ENCODE data around the gene FAM177B.

GRCh38 chr1:222769181-222769580 is 32.2 kb downstream of the FAM177B start:
- TF ChIP-seq POLR2A (IDR thresholded peaks at IDR 0.05; ENCODE audit: low read length) = no peak
- TF ChIP-seq GATA1 (IDR thresholded peaks at IDR 0.05; ENCODE audit: low read depth, low read length) = no peak
